ENCODE results near the gene ACP4.
"Not testable (repeated sequence)": the region's sequence is repeated elsewhere in the genome, so short reads cannot be mapped to it uniquely, and the experiment has no call there.

The ACP4 gene
- 0 to 0.05 (median 0) reads per million in 18 experiments for total RNA-seq

DNA sequence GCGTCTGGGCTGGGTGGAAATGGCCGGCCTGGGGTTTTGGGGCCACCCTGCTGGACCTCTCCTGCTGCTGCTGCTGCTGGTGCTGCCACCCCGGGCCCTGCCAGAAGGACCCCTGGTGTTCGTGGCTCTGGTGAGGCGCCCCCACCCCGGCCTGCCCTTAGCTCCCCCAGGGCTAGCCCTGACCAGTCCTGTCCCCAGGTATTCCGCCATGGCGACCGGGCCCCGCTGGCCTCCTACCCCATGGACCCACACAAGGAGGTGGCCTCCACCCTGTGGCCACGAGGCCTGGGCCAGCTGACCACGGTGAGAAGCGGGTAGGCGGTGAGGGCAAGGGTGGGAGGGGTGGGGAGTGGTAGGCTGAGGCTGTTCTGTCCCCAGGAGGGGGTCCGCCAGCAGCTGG is at the start of gene ACP4:
ACP4 (plus strand) TSS at position 20 of the 400 bp plus-strand sequence; CDS start at position 20, 0 bp downstream.
- no peak for DNase-seq

GRCh38 chr19:50741179-50741933 is 48.9 kb upstream of the ACP4 start:
- DNase-seq, result no peak

DNA sequence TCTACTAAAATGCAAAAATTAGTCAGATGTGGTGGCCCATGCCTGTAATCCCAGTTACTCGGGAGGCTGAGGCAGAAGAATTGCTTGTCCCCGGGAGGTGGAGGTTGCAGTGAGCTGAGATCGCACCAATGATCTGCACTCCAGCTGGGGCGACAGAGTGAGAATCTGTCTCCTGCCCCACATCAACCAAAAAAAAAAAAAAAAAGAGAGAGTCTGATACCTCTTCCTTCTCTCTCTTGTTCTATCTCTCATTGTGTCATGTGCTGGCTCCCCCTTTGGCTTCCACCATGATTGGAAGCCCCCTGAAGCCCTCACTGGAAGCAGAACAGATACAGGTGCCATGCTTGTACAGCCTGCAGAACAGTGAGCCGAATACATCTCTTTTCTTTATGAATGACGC is 46.7 kb upstream of the ACP4 start:
- no peak for DNase-seq

DNA sequence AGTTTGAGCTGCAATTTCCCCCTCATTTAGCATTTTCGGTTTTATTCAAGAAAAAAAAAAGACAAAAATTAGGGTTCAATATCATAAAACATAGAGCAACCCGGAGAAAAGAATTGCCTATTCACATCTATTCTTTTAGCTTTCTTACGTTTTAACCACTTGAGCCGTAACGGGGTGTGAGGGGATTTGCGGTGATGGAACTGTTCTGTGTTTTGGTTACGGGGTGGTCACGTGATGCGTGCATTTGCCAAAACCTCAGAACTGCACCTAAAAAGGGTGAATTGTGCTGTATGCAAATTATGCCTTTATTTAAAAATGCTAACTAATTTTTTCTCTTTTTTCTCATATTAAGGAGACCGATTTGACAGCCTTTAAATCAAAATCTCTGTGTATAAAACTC is 45.0 kb upstream of the ACP4 start:
- no peak for DNase-seq

DNA sequence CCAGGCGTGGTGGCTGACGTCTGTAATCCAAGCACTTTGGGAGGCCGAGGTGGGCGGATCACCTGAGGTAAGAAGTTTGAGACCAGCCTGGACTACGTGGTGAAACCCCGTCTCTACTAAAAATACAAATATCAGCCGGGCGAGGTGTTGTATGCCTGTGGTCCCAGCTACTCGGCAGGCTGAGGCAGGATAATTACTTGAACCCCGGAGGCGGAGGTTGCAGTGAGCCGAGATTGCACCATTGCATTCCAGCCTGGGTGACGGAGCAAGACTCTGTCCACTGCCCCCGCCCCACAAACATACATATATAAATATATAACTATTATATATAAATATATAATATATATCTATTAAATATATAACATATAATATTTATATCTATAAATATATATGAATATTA is 43.1 kb upstream of the ACP4 start:
- not testable (repeated sequence) for DNase-seq

GRCh38 chr19:50749490-50749889 is 40.7 kb upstream of the ACP4 start:
- no peak for DNase-seq

- DNase-seq, result no peak
Measured at GRCh38 chr19:50750010-50750409, 40.2 kb upstream of the ACP4 start.

GRCh38 chr19:50753879-50754278 is 36.3 kb upstream of the ACP4 start:
- DNase-seq, result no peak

- DNase-seq, result not testable (repeated sequence)
Measured at GRCh38 chr19:50756244-50756643, 34.0 kb upstream of the ACP4 start.

DNA sequence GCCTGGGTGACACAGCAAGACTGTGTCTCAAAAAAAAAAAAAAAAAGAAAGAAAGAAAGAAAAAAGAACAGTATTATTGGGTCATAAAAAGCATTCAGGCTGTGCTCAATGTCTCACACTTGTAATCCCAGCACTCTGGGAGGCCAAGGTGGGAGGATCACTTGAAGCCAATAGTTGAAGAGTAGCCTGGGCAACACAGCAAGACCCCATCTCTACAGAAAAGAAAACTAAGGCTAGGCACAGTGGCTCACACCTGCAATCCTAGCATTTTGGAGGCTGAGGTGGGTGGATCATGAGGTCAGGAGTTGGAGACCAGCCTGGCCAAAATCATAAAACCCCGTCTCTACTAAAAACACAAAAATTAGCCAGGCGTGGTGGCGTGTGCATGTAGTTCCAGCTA is 32.6 kb upstream of the ACP4 start:
- not testable (repeated sequence) for DNase-seq

- DNase-seq, result not testable (repeated sequence)
Measured at GRCh38 chr19:50759076-50759475, 31.1 kb upstream of the ACP4 start.

- DNase-seq, result peak in 1 of 2 donors; percentile 1
Measured at GRCh38 chr19:50759886-50760285, 30.3 kb upstream of the ACP4 start.

DNA sequence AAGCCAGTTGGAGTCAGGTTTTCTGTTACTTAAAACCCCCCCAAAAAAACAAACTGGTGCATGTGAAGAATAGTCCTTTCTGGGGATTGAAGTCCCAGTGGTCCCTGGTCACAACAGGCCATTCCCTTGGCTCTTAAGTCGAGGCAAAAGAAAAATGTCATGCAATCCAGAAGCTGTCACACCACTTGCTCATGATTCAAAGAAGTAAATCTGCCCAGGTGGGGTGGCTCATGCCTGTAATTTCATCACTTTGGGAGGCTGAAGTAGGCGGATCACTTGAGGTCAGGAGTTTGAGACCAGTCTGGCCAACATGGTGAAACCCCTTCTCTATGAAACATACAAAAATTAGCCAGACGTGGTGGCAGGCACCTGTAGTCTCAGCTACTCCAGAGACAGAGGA is 28.7 kb upstream of the ACP4 start:
- not testable (repeated sequence) for DNase-seq

DNA sequence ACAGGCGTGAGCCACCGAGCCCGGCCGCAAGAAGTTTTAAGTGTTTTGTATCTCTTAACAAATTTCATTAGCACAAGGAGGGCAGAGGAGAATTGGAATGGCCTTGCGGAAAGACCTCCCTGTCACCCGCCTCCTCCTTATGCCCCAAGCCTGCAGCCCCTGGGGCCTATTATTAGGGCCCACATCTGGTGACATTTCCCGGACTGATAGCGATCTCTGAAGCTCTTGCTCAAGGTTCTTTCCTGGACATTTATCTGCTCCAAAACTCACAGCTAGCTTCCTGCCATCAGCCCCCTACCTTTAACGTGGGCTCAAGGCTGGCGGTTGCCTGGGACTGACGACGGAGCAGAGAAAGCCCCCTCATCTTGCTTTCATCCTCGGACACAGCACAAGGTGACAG is 26.7 kb upstream of the ACP4 start:
- DNase-seq, result not testable (repeated sequence)

DNA sequence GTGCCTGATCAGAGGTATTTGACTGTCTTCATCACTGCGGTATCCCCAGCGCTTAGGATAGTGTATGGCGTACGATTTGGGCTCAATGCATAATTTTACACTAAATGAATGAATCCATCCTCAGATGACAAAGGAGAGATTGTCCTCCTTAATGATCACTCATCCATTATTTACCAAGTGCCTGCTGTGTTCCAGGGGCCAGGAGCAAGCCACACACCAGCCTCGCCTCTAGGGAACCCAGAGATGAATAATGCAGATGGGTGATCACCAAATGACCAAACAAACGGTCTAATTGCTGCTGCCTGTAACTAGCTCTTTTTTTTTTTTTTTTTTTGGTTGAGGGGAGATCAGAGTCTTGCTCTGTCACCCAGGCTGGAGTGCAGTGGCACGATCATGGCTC is 25.8 kb upstream of the ACP4 start:
- DNase-seq, result no peak

GRCh38 chr19:50766746-50767145 is 23.5 kb upstream of the ACP4 start:
- not testable (repeated sequence) for DNase-seq

DNA sequence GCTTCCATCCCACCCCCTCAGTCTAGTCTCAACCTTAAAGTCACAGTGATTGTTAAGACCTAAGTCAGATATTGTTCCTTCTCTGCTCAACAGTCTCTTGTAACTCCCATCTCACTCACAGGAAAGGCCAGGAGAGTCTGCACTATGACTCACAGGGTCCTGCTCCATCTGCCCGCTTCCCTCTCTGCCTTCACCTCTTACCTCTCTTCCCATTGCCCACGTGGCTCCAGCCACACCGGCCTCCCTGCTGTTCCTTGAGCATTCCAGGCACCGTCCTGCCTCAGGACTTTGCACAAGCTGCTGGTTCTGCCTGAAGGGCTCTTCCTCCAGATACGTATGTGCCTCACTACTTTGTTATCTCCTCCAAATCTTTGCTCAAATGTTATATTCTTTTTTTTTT is 23.0 kb upstream of the ACP4 start:
- not testable (repeated sequence) for DNase-seq

DNA sequence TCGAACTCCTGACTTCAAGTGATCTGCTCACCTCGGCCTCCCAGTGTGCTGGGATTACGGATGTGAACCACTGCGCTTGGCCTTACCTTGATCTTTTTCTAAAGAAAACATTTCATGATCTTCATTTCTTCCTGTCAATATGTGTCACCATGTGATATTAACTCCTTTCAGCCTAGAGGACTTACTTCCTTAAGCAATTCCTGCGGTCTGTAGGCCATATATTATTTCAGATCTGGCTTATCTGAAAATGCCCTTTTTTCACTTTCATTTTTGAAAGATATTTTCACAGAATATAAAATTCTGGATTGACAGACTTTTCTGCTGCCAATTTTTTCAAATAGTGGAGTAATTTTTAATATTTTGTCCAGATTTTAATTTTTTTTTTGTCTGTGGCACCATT is 21.9 kb upstream of the ACP4 start:
- no peak for DNase-seq

DNA sequence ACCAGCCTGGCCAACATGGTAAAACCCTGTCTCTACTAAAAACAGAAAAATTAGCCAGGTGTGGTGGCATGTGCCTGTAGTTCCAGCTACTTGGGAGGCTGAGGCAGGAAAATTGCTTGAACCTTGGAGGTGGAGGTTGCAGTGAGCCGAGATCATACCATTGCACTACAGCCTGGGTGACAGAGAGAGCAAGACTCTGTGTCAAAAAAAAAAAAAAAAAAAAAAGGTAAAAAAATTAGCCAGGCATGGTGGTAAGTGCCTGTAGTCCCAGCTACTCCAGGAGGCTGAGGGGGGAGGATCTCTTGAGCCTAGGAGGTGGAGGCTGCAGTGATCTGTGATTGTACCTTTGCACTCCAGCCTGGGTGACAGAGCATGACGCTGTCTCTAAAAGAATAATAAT is 20.1 kb upstream of the ACP4 start, which contains the start of gene GPR32:
GPR32 (plus strand) TSS at position 301 of the 400 bp plus-strand sequence. CDS start 137 bp downstream, outside the sequence.
- DNase-seq, result not testable (repeated sequence)

GRCh38 chr19:50770888-50771287 is 19.3 kb upstream of the ACP4 start:
- DNase-seq, result no peak

DNA sequence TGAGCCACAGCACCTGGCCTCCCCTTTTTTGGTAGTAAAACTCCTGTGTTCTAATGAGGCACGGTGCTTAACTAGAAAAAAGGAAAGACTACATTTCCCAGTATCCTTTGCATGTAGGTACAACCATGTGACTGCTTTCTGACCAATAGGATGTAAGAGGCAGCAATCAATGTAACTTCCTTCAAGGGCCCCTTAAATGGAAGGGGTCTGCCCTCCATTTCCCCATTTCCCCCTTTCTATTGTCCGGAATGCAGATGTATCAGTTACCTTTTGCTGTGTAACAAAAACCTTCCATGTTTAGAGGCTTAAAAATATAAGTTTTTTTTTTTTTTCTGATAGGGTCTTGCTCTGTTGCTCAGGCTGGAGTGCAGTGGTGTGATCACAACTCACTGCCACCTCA is 17.7 kb upstream of the ACP4 start:
- DNase-seq, result no peak

DNA sequence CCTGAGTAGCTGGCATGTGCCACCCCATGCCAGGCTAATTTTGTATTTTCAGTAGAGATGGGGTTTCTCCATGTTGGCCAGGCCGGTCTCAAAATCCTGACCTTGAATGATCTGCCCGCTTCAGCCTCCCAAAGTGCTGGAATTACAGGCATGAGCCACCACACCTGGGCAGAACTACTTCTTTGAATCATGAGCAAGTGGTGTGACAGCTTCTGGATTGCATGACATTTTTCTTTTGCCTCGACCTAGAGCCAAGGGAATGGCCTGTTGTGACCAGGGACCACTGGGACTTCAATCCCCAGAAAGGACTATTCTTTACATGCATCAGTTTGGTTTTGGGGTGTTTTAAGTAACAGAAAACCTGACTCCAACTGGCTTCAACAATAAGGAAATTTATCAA is 17.3 kb upstream of the ACP4 start:
- not testable (repeated sequence) for DNase-seq

DNA sequence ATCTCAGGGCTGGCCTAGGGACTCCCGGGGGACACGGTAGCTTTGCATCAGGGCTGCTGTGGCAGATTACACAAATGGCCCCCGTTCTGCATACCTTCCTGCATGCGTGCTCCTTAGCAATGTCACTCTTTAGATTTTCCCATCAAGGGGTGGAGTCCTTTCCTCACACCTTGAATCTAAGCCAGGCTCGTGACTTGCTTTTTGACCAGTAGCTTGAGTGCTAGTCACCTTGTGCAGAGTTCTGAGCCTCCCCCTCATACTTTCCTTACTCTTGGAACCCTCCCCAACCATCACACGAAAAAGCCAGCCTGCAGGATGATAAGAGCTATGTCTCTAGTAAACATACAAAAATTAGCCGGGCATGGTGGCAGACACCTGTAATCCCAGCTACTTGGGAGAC is 16.8 kb upstream of the ACP4 start:
- DNase-seq, result not testable (repeated sequence)

DNA sequence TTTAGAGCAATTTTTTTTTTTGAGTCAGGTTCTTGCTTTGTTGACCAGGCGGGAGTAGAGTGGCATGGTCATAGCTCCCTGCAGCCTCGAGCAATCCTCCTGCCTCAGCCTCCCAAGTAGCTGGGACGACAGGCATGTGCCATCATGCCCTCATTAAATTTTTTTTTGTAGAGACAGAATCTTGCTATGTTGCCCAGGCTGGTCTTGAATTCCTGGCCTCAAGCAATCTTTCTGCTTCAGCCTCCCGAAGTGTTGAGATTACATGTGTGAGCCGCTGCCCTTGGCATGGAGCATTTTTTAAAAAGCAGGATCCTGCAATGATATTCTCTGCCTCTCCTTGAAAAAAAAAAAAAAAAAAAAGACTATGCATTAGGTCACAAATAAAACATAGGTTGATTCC is 14.1 kb upstream of the ACP4 start:
- DNase-seq, result no peak

DNA sequence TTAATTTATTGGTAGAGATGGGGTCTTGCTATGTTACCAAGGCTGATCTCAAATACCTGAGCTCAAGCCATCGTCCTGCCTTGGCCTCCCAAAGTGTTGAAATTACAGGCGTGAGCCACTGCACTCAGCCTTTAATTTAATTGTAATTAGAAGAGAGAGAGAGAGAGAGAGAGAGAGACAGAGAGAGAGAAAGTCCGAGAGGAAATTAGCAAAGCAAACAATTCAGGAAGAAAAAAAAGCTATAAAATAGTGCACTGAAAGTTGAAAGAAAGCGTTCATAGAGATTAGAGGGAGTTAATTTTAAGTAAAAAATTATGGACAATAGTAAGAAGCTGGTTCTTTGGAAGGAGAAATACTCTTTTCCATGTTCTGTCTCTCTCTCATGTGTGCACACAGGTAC is 13.0 kb upstream of the ACP4 start:
- DNase-seq, result no peak

All from inflammatory macrophage (primary cell).